HUES48 (cell line): ENCODE measurements around the gene NT5C.
"Not testable (repeated sequence)": the region's sequence is repeated elsewhere in the genome, so short reads cannot be mapped to it uniquely, and the experiment has no call there.

Source experiments
- H3K27ac ChIP-seq: one replicate; pipeline ENCODE4 v1.7.0; 2013; ENCODE audit warnings: low read depth, low read length, inconsistent platforms
- H3K27me3 ChIP-seq: 2 replicates; pipeline ENCODE4 v1.6.1; 2013; ENCODE audit warnings: mild to moderate bottlenecking, low read length; ENCODE audit not compliant: control insufficient read depth, insufficient read depth
- H3K36me3 ChIP-seq: 2 replicates; pipeline ENCODE4 v1.6.1; 2013; ENCODE audit warnings: low read length; ENCODE audit not compliant: control insufficient read depth, insufficient read depth
- H3K4me1 ChIP-seq: 2 replicates; pipeline ENCODE4 v1.6.1; 2013; ENCODE audit warnings: mild to moderate bottlenecking, low read length; ENCODE audit not compliant: control insufficient read depth, insufficient read depth
- H3K4me3 ChIP-seq: 2 replicates; pipeline ENCODE4 v1.5.1; 2013; ENCODE audit warnings: mild to moderate bottlenecking, low read depth, low read length
- H3K9ac ChIP-seq: 2 replicates; pipeline ENCODE4 v1.6.1; 2013; ENCODE audit warnings: mild to moderate bottlenecking, low read depth, low read length, moderate library complexity
- H3K9me3 ChIP-seq: 2 replicates; pipeline ENCODE4 v1.6.1; 2013; ENCODE audit warnings: low read length; ENCODE audit not compliant: control insufficient read depth, insufficient read depth

Gene NT5C

DNA sequence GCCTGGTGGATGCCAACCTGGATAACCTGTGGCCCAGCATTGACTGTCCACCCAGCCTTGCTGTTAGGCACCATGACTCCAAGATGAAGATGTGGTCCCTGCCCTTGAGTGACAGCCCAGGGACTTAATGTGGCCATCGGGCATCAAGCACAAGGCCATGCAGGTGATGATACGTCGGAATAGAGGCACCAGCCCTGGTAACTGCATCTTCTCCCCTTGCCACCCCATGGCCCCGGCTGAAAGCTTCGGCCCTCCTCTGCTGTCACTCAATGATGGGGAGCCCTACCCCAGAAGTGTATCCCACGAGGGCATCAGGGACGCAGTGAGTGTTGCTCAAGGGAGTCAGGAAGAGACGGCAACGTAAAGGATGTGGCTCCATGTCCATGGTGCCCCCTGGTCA is 2.0 kb downstream of the NT5C start:
- Histone ChIP-seq H3K4me1 (peaks cover 4% of the 10 kb centered on the region), H3K4me3 (no peak overlapping the region), H3K27ac (no peak overlapping the region), H3K27me3 (no peaks in the 10 kb centered on the region), H3K36me3 (peaks cover 16% of the 10 kb centered on the region), H3K9ac (no peak overlapping the region), H3K9me3 (no peaks in the 10 kb centered on the region)

DNA sequence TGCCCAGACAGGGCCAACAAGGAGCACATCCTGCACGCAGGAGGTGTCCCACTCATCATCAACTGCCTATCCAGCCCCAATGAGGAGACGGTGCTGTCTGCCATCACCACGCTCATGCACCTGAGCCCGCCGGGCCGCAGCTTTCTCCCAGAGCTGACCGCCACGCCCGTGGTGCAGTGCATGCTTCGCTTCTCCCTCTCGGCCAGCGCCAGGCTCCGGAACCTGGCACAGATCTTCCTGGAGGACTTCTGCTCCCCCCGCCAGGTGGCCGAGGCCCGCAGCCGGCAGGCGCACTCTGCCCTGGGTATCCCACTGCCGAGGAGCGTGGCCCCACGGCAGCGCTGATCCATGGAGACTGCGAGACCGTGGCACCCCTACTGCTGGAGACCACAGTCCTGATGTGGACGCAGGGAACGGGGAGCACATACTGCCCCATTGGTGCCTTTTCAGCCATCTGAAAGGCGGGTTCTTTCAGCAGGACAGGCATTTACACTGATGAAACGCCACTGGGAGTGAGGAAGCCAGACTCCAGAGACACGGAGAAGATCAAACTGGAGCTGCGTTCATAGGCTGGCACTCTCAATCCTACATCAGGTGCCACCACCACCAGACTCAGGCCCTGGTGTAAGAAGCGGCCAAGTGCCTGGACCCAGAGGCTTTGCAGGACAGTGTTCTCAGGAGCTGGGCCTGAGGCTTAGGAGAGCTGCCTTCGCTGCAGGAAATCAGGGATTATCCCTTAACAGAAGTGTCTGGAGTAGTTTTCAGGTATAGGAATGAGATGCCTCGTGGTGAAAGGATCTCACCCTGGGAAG is 2.6 kb downstream of the NT5C start:
- Histone ChIP-seq H3K36me3 (peaks cover 16% of the 10 kb centered on the region), H3K27ac (no peak overlapping the region)

DNA sequence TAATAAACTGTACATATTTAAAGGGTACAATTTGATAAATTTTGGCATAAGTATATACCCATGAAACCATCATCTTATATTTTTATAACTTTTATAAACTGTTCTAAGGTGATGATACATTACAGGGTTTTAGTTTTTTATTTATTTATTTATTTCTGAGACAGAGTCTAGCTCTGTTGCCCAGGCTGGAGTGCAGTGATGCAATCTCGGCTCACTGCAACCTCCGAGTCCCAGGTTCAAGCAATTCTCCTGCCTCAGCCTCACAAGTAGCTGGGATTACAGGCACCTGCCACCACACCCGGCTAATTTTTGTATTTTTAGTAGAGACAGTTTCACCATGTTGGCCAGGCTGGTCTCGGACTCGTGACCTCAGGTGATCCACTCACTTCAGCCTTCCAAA is 3.6 kb downstream of the NT5C start:
- H3K27ac ChIP-seq, result not testable (repeated sequence)

More for the DNA sequence above, 2.6 kb downstream of the NT5C start:
- H3K9ac ChIP-seq, result no peak overlapping the region
- H3K4me3 ChIP-seq, result no peak overlapping the region
- H3K9me3 ChIP-seq, result no peaks in the 10 kb centered on the region
- H3K4me1 ChIP-seq, result peaks cover 4% of the 10 kb centered on the region
- no peaks in the 10 kb centered on the region for H3K27me3 ChIP-seq

DNA sequence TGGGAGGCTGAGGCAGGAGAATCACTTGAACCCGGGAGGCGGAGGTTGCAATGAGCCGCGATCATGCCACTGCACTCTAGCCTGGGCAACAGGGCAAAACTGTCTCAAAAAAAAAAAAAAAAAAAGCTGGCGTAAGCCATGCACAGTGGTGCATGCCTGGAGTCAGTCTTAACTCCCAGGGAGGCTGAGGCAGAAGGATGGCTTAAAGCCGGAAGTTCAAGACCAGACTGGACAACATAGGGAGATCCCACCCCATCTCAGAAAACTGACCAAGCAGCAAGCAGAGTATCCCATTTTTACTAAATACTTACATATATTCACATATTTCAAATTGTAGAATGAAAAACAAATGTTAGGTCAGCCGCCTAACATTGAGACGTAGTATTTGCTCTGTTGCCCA is 4.6 kb downstream of the NT5C start:
- H3K9ac ChIP-seq, result no peak overlapping the region
- peaks cover 16% of the 10 kb centered on the region for H3K36me3 ChIP-seq
- no peaks in the 10 kb centered on the region for H3K9me3 ChIP-seq
- peaks cover 4% of the 10 kb centered on the region for H3K4me1 ChIP-seq
- no peak overlapping the region for H3K27ac ChIP-seq
- no peak overlapping the region for H3K4me3 ChIP-seq
- no peaks in the 10 kb centered on the region for H3K27me3 ChIP-seq

More for the DNA sequence above, 3.6 kb downstream of the NT5C start:
- not testable (repeated sequence) for H3K4me3 ChIP-seq, H3K9me3 ChIP-seq, H3K4me1 ChIP-seq, H3K9ac ChIP-seq, H3K27me3 ChIP-seq
- peaks cover 16% of the 10 kb centered on the region for H3K36me3 ChIP-seq

DNA sequence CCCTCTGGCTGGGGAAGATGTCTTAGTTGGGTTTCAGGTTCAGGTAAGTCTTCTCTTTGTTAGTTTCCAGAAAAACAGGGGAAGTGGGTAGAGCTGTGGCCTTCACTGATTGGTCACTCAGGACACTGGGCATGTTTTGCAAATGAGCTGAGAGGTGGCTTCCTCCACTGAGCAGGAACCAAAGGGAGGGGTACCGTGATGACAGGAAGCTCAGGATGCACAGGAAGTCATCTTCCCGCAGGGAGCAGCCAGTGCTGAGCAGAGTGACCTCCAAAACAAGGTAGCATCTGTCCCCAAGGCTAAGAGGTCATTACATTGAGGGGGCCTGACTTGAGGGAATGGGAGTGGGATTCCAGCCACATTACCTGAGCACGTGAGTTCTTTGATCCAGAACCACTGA is 5.6 kb downstream of the NT5C start:
- Histone ChIP-seq H3K27me3 (no peaks in the 10 kb centered on the region), H3K4me3 (no peak overlapping the region), H3K36me3 (peaks cover 16% of the 10 kb centered on the region), H3K27ac (no peak overlapping the region), H3K4me1 (peaks cover 4% of the 10 kb centered on the region), H3K9me3 (no peaks in the 10 kb centered on the region), H3K9ac (no peak overlapping the region)

DNA sequence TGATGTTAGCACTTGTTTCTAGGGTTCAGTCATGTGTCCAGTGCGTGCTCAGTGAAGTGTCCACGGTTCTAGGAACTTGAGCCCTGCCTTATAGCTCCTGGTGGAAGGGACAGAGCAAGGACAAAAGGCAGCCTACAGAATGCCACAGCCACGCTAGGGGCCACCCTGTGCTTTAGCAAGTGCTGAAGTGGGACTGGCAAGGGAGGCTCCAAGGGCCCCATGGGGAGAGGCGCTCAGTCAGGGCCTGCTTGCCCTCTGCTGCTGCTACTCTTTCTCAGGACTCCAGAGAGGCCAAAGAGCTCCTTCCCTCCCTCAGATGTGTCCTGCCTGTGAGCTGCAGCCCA is 6.8 kb downstream of the NT5C start:
- H3K27ac ChIP-seq, result no peak overlapping the region
- H3K4me1 ChIP-seq, result no peaks in the 10 kb centered on the region
- H3K9ac ChIP-seq, result no peak overlapping the region
- H3K27me3 ChIP-seq, result no peaks in the 10 kb centered on the region
- H3K36me3 ChIP-seq, result peaks cover 10% of the 10 kb centered on the region
- H3K4me3 ChIP-seq, result no peak overlapping the region
- no peaks in the 10 kb centered on the region for H3K9me3 ChIP-seq

DNA sequence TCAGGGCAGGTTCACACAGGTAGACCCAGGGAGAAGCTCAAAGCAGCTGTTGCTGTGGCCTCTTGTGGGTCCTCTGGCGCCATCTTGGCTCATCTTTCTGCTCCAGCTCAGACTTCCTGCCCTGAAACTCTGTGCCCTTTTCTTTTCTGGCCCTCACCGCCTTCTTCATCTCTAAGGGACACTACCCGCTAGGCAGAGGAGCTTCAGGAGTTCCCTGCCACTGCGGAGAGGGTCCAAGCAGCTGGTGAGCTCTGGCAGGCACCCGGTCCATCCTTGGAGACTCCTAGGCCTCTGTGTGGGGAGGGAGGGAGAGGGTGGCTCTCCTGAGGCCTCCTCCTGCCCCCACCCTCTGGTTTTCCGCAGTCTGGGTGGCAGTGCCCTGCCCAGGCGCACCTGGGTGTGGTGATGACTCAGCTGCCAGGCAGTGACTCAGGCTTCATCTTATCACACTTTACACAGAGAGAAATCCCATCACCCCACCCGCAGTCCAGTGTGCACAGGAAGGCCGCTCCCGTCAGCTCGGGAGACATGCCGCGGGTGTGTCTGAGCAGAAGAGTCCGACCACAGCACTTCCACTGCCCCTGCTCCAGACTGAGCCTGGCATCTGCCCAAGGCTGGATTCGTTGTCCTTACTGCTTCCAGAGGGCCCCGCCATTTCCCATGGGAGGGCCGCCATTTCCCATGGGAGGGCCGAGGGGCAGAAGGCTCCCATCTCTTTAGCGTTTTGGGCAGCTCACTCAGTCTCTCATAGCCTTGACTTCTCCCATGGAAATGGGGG is 7.3 kb downstream of the NT5C start:
- Histone ChIP-seq H3K36me3 (peaks cover 4% of the 10 kb centered on the region), H3K9me3 (no peaks in the 10 kb centered on the region), H3K27me3 (no peaks in the 10 kb centered on the region), H3K4me1 (no peaks in the 10 kb centered on the region), H3K4me3 (no peak overlapping the region), H3K9ac (no peak overlapping the region), H3K27ac (no peak overlapping the region)

DNA sequence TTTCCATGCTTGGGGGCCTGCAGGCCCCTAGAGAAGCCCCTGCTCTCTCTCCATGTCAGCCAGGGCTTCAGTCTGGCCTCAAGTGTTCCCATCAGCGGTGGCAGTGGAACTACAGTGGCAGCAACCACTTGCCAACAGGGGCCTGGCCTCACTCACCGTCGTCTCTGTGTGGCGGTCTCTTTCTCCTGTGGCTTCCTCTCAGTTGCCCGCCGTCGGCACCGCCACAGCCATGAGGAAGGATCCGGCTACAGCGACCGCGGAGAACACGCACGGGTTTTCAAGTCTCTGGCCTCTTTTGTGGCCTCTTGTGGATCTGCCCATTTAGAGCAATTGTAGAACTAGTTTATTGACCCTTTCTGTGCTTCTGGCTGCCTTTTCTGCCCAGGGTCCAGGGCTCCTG is 13.2 kb downstream of the NT5C start:
- Histone ChIP-seq H3K4me3 (no peak overlapping the region), H3K9me3 (no peaks in the 10 kb centered on the region), H3K27ac (no peak overlapping the region), H3K4me1 (peaks cover 5% of the 10 kb centered on the region; the same call in 1 of the 2 replicates), H3K36me3 (peaks cover 8% of the 10 kb centered on the region; the same call in 1 of the 2 replicates), H3K27me3 (no peaks in the 10 kb centered on the region), H3K9ac (no peak overlapping the region)

DNA sequence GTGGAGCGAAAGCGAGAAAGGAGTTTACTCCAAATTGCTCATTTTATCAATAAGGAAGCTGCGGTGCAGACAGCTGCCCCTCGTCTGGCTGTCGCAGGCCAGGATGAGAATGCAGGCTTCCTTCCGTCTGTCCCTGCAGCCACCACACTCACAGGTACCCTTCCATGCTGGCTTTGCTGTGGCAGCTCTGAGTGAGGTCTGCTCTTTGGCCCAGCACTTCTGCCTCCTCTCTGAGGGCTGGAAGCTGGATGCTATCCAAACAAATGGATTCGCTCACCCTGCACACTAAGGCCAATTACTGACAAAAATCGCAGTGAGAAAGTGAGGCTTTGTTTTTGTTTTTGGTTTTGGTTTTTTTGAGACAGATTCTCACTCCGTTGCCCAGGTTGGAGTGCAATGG is 14.8 kb downstream of the NT5C start:
- H3K36me3 ChIP-seq, result peaks cover 8% of the 10 kb centered on the region; the same call in 1 of the 2 replicates
- H3K4me1 ChIP-seq, result peaks cover 5% of the 10 kb centered on the region; the same call in 1 of the 2 replicates
- no peak overlapping the region for H3K27ac ChIP-seq
- H3K27me3 ChIP-seq, result no peaks in the 10 kb centered on the region
- no peak overlapping the region for H3K9ac ChIP-seq
- H3K4me3 ChIP-seq, result no peak overlapping the region
- H3K9me3 ChIP-seq, result no peaks in the 10 kb centered on the region

DNA sequence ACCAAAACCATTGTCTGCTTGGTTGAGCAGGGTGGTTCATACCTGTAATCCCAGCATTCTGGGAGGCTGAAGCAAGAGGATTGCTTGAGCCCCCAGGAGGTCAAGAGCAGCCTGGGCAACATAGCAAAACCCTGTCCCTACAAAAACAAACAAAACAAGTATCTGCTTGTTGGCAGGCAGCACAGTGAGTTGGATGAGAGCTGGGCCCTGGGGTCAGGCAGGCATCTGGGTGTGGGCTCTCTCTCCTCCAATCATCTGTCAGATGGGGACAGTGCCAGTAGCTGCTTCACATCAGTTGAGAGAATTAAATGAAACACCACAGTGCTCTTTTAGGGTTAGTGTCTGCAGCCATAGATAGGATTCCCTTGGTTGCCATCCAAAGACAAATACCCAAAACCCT is 16.0 kb downstream of the NT5C start:
- Histone ChIP-seq H3K36me3 (peaks cover 8% of the 10 kb centered on the region; the same call in 1 of the 2 replicates), H3K4me3 (no peak overlapping the region), H3K9me3 (no peaks in the 10 kb centered on the region), H3K27me3 (no peaks in the 10 kb centered on the region), H3K4me1 (peaks cover 5% of the 10 kb centered on the region; the same call in 1 of the 2 replicates), H3K27ac (no peak overlapping the region), H3K9ac (no peak overlapping the region)
